ENCODE data around the gene DLX3. TPM values are rescaled to one million over a fixed set of nuclear protein-coding genes. Genes with fewer than 3 reads are reported as not detected.
A peak's percentile ranks its signal among the peaks of the same experiment; 100 is the strongest.

The DLX3 gene
- total RNA-seq, 1 donor from 2014 or later, result 0.69 TPM

GRCh38 chr17:49992933-49993422 is 2.0 kb downstream of the DLX3 start:
- TF ChIP-seq CTCF (IDR thresholded peaks at IDR 0.05), result no peak
- no peak overlapping the region for H3K27ac ChIP-seq
- no peaks in the 10 kb centered on the region for H3K9me3 ChIP-seq
- DNase-seq, result peak; percentile 47
- no peaks in the 10 kb centered on the region for H3K36me3 ChIP-seq
- H3K4me1 ChIP-seq, result peaks cover 25% of the 10 kb centered on the region
- H3K27me3 ChIP-seq, result peaks cover 68% of the 10 kb centered on the region
- ATAC-seq, result no peak
- intact Hi-C loops (cut with DNase I), result no loop called here
- peak overlapping the region; percentile 46 for H3K4me3 ChIP-seq

DNA sequence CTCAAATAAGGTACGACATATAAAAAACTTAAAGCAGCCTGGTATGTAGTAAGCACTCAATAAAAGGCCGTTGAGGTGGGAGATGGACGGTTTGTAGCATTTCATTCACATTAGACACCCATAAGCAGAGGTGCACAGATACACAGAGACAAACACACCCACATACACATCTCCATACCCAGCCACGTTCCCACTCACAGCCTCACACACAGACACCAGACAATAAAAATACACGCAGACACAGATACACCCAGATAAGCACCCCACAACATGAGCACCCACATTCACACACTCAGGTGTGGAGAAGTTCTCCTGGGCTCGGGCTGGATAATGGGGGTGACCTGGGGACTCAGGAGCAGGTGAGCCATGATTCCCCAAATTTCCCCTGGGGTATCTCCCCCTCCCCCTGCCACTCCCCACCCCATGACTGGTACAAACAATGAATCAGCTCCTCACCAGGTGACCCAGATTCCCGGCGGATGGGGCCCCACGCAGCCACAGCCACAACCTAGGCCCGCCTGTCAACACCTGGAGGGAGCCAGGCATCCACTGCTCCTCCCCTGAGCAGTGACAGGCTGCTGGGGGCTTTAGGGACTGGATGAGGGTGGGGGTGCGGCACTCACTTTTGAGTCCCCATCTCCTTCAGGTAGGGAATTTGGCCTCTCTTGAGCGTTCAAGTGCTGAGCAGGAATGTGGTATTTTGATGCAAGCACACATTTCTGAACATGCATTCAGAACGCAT is 2.7 kb downstream of the DLX3 start:
- Histone ChIP-seq H3K9me3 (no peaks in the 10 kb centered on the region), H3K36me3 (no peaks in the 10 kb centered on the region), H3K27me3 (peaks cover 74% of the 10 kb centered on the region), H3K4me1 (peaks cover 27% of the 10 kb centered on the region), H3K27ac (no peak overlapping the region), H3K4me3 (no peak overlapping the region)
- ATAC-seq, result no peak
- DNase-seq, result no peak
- no peak for TF ChIP-seq CTCF (IDR thresholded peaks at IDR 0.05)
- intact Hi-C loops (cut with DNase I), result no loop called here

DNA sequence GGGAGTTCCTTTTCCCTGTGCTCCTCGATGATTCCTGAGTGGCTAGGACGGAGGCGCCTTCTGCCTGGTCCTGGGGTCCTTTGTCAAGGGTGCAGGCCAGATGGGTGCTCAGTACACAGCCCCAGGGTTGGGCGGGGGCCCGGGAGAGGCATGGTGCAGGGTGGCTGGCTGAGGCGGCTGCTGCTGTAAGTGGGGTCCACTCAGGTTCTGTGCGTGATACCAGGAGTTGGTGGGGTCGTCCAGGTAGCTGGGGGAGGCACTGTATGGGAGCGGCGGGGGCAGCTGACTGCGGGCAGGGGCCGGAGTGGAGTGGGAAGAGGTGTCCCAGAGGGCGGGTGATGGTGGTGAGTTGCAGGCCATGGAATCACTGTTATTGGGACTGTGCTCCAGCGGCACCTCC is 3.6 kb downstream of the DLX3 start:
- Histone ChIP-seq H3K36me3 (no peaks in the 10 kb centered on the region), H3K27me3 (peaks cover 81% of the 10 kb centered on the region), H3K9me3 (no peaks in the 10 kb centered on the region), H3K27ac (no peak overlapping the region), H3K4me3 (no peak overlapping the region), H3K4me1 (peaks cover 20% of the 10 kb centered on the region)
- no peak for TF ChIP-seq CTCF (IDR thresholded peaks at IDR 0.05)
- intact Hi-C loops (cut with DNase I), result no loop called here
- DNase-seq (peak; percentile 60), ATAC-seq (no peak)

DNA sequence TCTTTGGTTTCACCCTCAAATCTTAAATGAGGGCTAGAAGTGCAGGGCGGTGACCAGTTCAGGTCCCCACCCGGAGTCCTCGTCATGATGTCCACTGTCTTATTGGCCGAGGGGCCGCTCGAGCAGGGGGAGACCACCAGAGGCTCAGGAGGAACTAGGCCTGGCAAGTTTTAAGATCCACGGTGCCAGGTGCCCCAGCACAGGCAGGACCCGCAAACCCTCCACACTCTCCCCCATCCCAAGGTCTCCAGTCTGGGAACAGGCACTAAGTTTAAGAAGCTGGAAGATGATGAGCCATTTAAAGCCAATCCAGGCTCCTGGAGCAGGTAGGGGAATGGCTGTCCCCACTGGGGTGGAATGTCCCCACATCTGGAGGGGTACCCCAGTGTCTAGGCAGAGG is 4.1 kb downstream of the DLX3 start:
- intact Hi-C loops (cut with DNase I), result no loop called here
- no peak for TF ChIP-seq CTCF (IDR thresholded peaks at IDR 0.05)
- ATAC-seq (no peak), DNase-seq (peak; percentile 34)
- peaks cover 81% of the 10 kb centered on the region for H3K27me3 ChIP-seq
- H3K4me1 ChIP-seq, result peaks cover 20% of the 10 kb centered on the region
- H3K36me3 ChIP-seq, result no peaks in the 10 kb centered on the region
- no peaks in the 10 kb centered on the region for H3K9me3 ChIP-seq
- H3K27ac ChIP-seq, result no peak overlapping the region
- no peak overlapping the region for H3K4me3 ChIP-seq

DNA sequence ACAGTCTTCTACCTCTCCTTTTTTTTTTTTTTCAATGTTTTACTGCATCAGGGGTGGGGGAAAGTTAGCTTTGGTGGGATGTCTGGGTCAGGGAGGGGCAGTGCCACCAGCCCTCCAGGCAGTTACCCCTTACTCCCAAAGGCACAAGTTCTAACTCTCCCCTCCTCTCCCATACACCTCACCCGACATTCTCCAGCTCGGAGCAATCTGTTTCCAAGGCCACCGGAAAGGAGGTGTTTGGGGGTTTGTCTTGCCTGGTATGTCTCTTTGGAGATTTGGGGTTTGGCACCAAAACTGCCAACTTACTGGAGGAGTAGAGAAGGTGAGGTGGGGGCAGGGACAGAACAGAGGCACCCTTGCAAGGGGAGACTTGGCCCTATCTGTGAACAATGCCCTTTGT is 4.7 kb downstream of the DLX3 start:
- H3K4me3 ChIP-seq, result no peak overlapping the region
- no peaks in the 10 kb centered on the region for H3K36me3 ChIP-seq
- no peak for TF ChIP-seq CTCF (IDR thresholded peaks at IDR 0.05)
- no peaks in the 10 kb centered on the region for H3K9me3 ChIP-seq
- H3K27me3 ChIP-seq, result peaks cover 76% of the 10 kb centered on the region
- ATAC-seq (no peak), DNase-seq (no peak)
- H3K27ac ChIP-seq, result no peak overlapping the region
- intact Hi-C loops (cut with DNase I), result no loop called here
- peaks cover 20% of the 10 kb centered on the region for H3K4me1 ChIP-seq

Data from upper lobe of right lung (tissue), 1 donor.